Osteocyte (in vitro differentiated cells): ENCODE results near the gene RAP1GAP2. TPM values are rescaled to one million over a fixed set of nuclear protein-coding genes. Genes with fewer than 3 reads are reported as not detected.

Experiments used
- DNase-seq: peaks from one replicate; pipeline ENCODE4 v3.0.0; 2021; ENCODE audit warnings: mixed read lengths; ENCODE audit not compliant: unreplicated experiment; ENCODE audit errors: extremely low spot score
- H3K27ac Mint-ChIP-seq: one replicate; pipeline ENCODE4 v1.8.0; 2021; ENCODE audit warnings: mild to moderate bottlenecking, mixed read lengths; ENCODE audit not compliant: unreplicated experiment
- H3K27me3 Mint-ChIP-seq: one replicate; pipeline ENCODE4 v1.8.0; 2021; ENCODE audit warnings: mixed read lengths; ENCODE audit not compliant: unreplicated experiment
- H3K36me3 Mint-ChIP-seq: one replicate; pipeline ENCODE4 v1.8.0; 2021; ENCODE audit warnings: mixed read lengths; ENCODE audit not compliant: unreplicated experiment
- H3K4me1 Mint-ChIP-seq: one replicate; pipeline ENCODE4 v1.8.0; 2021; ENCODE audit warnings: mixed read lengths; ENCODE audit not compliant: unreplicated experiment
- H3K4me3 Mint-ChIP-seq: one replicate; pipeline ENCODE4 v1.8.0; 2021; ENCODE audit warnings: mild to moderate bottlenecking, moderate library complexity, mixed read lengths; ENCODE audit not compliant: unreplicated experiment
- H3K9me3 Mint-ChIP-seq: one replicate; pipeline ENCODE4 v1.8.0; 2021; ENCODE audit warnings: mixed read lengths; ENCODE audit not compliant: unreplicated experiment
- CTCF ChIP-seq: fragments of 200-600 bp; sonication (generic); IDR thresholded peaks from 2 replicates; pipeline ENCODE4 v1.5.0; 2021; ENCODE audit warnings: antibody characterized with exemption, mild to moderate bottlenecking, moderate library complexity
- total RNA-seq: library from RNA; stranded (reverse); gene quantifications from 2 replicates; pipeline ENCODE4 v1.2.1, GENCODE V29; 2021

Gene RAP1GAP2
- total RNA-seq, 1 donor from 2014 or later, result 6.3 TPM

GRCh38 chr17:2950846-2951245 is 154.6 kb downstream of the RAP1GAP2 start:
- H3K4me1 Mint-ChIP-seq, result peaks cover 22% of the 10 kb centered on the region
- no peaks in the 10 kb centered on the region for H3K27me3 Mint-ChIP-seq
- no peak for DNase-seq
- no peak for TF ChIP-seq CTCF
- H3K9me3 Mint-ChIP-seq, result no peaks in the 10 kb centered on the region
- peaks cover 2% of the 10 kb centered on the region for H3K36me3 Mint-ChIP-seq
- H3K27ac Mint-ChIP-seq, result no peak overlapping the region
- H3K4me3 Mint-ChIP-seq, result no peak overlapping the region

GRCh38 chr17:2952174-2952845 is 156.1 kb downstream of the RAP1GAP2 start:
- Mint-ChIP-seq H3K9me3 (no peaks in the 10 kb centered on the region), H3K27ac (no peak overlapping the region), H3K4me3 (no peak overlapping the region), H3K36me3 (peaks cover 2% of the 10 kb centered on the region), H3K27me3 (no peaks in the 10 kb centered on the region), H3K4me1 (peaks cover 33% of the 10 kb centered on the region)
- no peak for DNase-seq
- no peak for TF ChIP-seq CTCF

- Mint-ChIP-seq H3K4me3 (peak overlapping the region; percentile 45), H3K9me3 (no peaks in the 10 kb centered on the region), H3K4me1 (peaks cover 57% of the 10 kb centered on the region), H3K27ac (peak overlapping the region; percentile 87), H3K36me3 (peaks cover 2% of the 10 kb centered on the region), H3K27me3 (no peaks in the 10 kb centered on the region)
- TF ChIP-seq CTCF, result no peak
- DNase-seq, result peak; percentile 42
Observed at GRCh38 chr17:2954898-2955445, 158.7 kb downstream of the RAP1GAP2 start.

GRCh38 chr17:2955931-2956582 is 159.8 kb downstream of the RAP1GAP2 start:
- peaks cover 67% of the 10 kb centered on the region for H3K4me1 Mint-ChIP-seq
- no peak overlapping the region for H3K4me3 Mint-ChIP-seq
- H3K9me3 Mint-ChIP-seq, result no peaks in the 10 kb centered on the region
- no peak for TF ChIP-seq CTCF
- peak overlapping the region; percentile 87 for H3K27ac Mint-ChIP-seq
- H3K36me3 Mint-ChIP-seq, result peaks cover 2% of the 10 kb centered on the region
- DNase-seq, result peak; percentile 76
- H3K27me3 Mint-ChIP-seq, result no peaks in the 10 kb centered on the region

GRCh38 chr17:2957631-2958286 is 161.5 kb downstream of the RAP1GAP2 start:
- no peak overlapping the region for H3K27ac Mint-ChIP-seq
- peaks cover 63% of the 10 kb centered on the region for H3K4me1 Mint-ChIP-seq

More at GRCh38 chr17:2957631-2958286, 161.5 kb downstream of the RAP1GAP2 start:
- Mint-ChIP-seq H3K4me3 (no peak overlapping the region), H3K9me3 (no peaks in the 10 kb centered on the region), H3K27me3 (no peaks in the 10 kb centered on the region), H3K36me3 (no peaks in the 10 kb centered on the region)
- no peak for DNase-seq
- TF ChIP-seq CTCF, result no peak
